Measurements from ENCODE around the gene BARHL1. TPM values are rescaled to one million over a fixed set of nuclear protein-coding genes. Genes with fewer than 3 reads are reported as not detected.
A peak's percentile ranks its signal among the peaks of the same experiment; 100 is the strongest.
"Not testable (repeated sequence)": the region's sequence is repeated elsewhere in the genome, so short reads cannot be mapped to it uniquely, and the experiment has no call there.

Gene BARHL1
- total RNA-seq, 4 donors from 2014 or later = not detected

- no peak for TF ChIP-seq CTCF (IDR thresholded peaks at IDR 0.05 in 4 of 5, conservative IDR thresholded peaks at IDR 0.05 in 1 of 5)
- TF ChIP-seq POLR2A (IDR thresholded peaks at IDR 0.05) = no peak
- no peak overlapping the region for H3K4me3 ChIP-seq
- in situ Hi-C loops (cut with MboI; ENCODE audit: low sequenced_read_pairs in 4 of 4) = no loop called here
- no peaks in the 10 kb centered on the region for H3K36me3 ChIP-seq
- intact Hi-C loops (cut with DNase I; ENCODE audit: low total_unique reads) = loop anchor here (10.0 kb wide), 1 partner anchor 330 kb away; no protein-coding TSS in a partner anchor
- no peaks in the 10 kb centered on the region for H3K9me3 ChIP-seq
- DNase-seq (no peak), ATAC-seq (no peak)
- peaks cover 0 to 25% (median 6%) of the 10 kb centered on the region in 3 donors for H3K27me3 ChIP-seq
- H3K27ac ChIP-seq = no peak overlapping the region
- peaks cover 4 to 13% of the 10 kb centered on the region in 2 donors for H3K4me1 ChIP-seq
Observed at GRCh38 chr9:132564526-132564925, 17.9 kb upstream of the BARHL1 start.

- H3K4me1 ChIP-seq; DNase-seq; H3K4me3 ChIP-seq; H3K27ac ChIP-seq; ATAC-seq; in situ Hi-C loops (cut with MboI; ENCODE audit: low sequenced_read_pairs in 4 of 4); H3K36me3 ChIP-seq; H3K9me3 ChIP-seq: not testable (repeated sequence)
- intact Hi-C loops (cut with DNase I; ENCODE audit: low total_unique reads) = loop anchor here (10.0 kb wide), 1 partner anchor 334 kb away; no protein-coding TSS in a partner anchor
- peaks cover 3 to 11% (median 8%) of the 10 kb centered on the region in 3 donors for H3K27me3 ChIP-seq
Observed at GRCh38 chr9:132568787-132569186, 13.6 kb upstream of the BARHL1 start.

DNA sequence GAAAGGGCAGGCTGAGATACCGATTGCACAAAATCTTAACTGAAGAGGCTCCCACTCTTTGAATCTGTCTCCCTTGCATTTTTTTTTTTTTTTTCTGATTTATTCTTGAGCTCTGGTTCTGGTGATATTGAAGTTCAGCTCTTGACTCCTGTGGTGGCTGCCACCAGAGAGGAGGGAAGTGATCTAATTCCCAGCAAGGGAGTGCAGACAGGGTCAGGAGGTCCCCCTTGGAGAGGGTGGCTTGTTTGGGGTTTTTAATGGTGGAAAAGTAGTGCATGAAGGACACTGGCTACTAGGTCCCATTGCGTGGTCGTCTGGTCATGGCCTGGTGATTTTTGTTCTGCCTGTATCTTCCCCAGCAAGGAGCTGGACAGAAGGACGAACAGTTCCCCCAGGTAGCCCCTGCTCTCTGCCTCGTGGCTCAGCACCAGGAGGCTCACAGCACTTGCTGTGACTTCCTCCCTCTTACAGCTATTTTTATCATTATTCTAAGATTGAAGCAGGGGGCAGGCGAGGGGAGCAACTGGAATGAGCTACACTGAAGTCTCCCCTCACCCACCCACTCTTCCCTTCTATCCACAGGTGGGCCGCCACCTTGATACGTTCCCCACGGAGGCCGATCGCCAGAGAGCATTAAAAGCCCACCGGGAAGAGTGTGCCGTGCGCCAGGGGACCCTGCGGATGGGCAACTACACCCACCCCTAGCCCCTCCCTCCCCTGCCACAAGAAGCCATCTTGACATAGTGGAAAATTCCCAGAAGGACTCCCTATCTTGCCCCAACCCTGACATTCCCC lies 10.4 kb upstream of the BARHL1 start:
- H3K36me3 ChIP-seq = no peaks in the 10 kb centered on the region
- H3K4me3 ChIP-seq = no peak overlapping the region
- ATAC-seq = no peak
- no peaks in the 10 kb centered on the region for H3K9me3 ChIP-seq
- no peak for DNase-seq
- intact Hi-C loops (cut with DNase I; ENCODE audit: low total_unique reads) (no loop called here), in situ Hi-C loops (cut with MboI; ENCODE audit: low sequenced_read_pairs in 4 of 4) (no loop called here)
- peaks cover 19 to 38% (median 31%) of the 10 kb centered on the region in 3 donors for H3K27me3 ChIP-seq
- H3K27ac ChIP-seq = no peak overlapping the region
- TF ChIP-seq POLR2A (IDR thresholded peaks at IDR 0.05) (no peak), CTCF (IDR thresholded peaks at IDR 0.05 in 4 of 5, conservative IDR thresholded peaks at IDR 0.05 in 1 of 5) (no peak)
- no peaks in the 10 kb centered on the region for H3K4me1 ChIP-seq

DNA sequence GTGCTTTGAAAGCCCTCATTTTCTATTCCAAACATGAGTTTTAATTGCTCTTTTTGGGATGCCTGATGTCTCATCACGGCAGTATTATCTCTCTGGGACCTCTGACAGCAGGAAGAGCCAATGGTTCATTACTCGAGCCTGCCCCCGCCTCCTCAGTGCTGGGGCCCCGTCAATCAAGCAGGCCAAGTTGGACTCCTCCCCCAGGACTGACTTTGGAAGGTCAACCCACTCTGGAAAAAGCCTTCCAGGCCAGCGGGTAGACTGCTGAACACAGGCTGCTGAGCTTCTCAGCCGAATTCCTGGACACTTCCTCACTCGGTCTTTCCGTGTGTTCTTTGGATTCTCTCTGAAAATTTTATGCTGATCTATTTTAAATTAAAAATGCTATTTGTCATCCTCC lies 9.5 kb upstream of the BARHL1 start:
- Histone ChIP-seq H3K9me3 (no peaks in the 10 kb centered on the region), H3K36me3 (no peaks in the 10 kb centered on the region), H3K4me3 (no peak overlapping the region), H3K27ac (no peak overlapping the region), H3K4me1 (no peaks in the 10 kb centered on the region), H3K27me3 (peaks cover 27 to 45% (median 40%) of the 10 kb centered on the region in 3 donors)
- no peak for TF ChIP-seq POLR2A (IDR thresholded peaks at IDR 0.05)
- no peak for TF ChIP-seq CTCF (IDR thresholded peaks at IDR 0.05 in 4 of 5, conservative IDR thresholded peaks at IDR 0.05 in 1 of 5)
- intact Hi-C loops (cut with DNase I; ENCODE audit: low total_unique reads) = no loop called here
- no peak for ATAC-seq
- in situ Hi-C loops (cut with MboI; ENCODE audit: low sequenced_read_pairs in 4 of 4) = no loop called here
- no peak for DNase-seq

- H3K9me3 ChIP-seq = no peaks in the 10 kb centered on the region
- peaks cover 49 to 67% (median 62%) of the 10 kb centered on the region in 3 donors for H3K27me3 ChIP-seq
- H3K4me3 ChIP-seq = no peak overlapping the region
- intact Hi-C loops (cut with DNase I; ENCODE audit: low total_unique reads) = loop anchor here (1.0 kb wide), 1 partner anchor 68 kb away; no protein-coding TSS in a partner anchor
- TF ChIP-seq CTCF (IDR thresholded peaks at IDR 0.05 in 4 of 5, conservative IDR thresholded peaks at IDR 0.05 in 1 of 5) = peak; percentile 30 to 73 (median 67)
- no peak for TF ChIP-seq POLR2A (IDR thresholded peaks at IDR 0.05)
- no peaks in the 10 kb centered on the region for H3K36me3 ChIP-seq
- DNase-seq = peak; percentile 10 to 14
- no peaks in the 10 kb centered on the region for H3K4me1 ChIP-seq
- no peak overlapping the region for H3K27ac ChIP-seq
- in situ Hi-C loops (cut with MboI; ENCODE audit: low sequenced_read_pairs in 4 of 4) = no loop called here
- ATAC-seq = no peak
Observed at GRCh38 chr9:132575005-132575609, 7.3 kb upstream of the BARHL1 start.

All from gastrocnemius medialis (tissue), 4 donors.